HG03064 (cell line): ENCODE data around the gene NDUFA11.
"Not testable (repeated sequence)": the region's sequence is repeated elsewhere in the genome, so short reads cannot be mapped to it uniquely, and the experiment has no call there.

Source experiments
- ATAC-seq: cut with Tn5 transposase; IDR thresholded peaks from one replicate; pipeline ENCODE4 v1.9.1; 2021; ENCODE audit warnings: low read depth; ENCODE audit not compliant: unreplicated experiment

The NDUFA11 gene

GRCh38 chr19:5864725-5865486, 38.7 kb downstream of the NDUFA11 start:
- no peak for ATAC-seq

GRCh38 chr19:5864013-5864720, 39.4 kb downstream of the NDUFA11 start:
- ATAC-seq = no peak

GRCh38 chr19:5863030-5863665, 40.4 kb downstream of the NDUFA11 start:
- ATAC-seq = no peak

GRCh38 chr19:5857203-5858081, 46.1 kb downstream of the NDUFA11 start:
- ATAC-seq = no peak

- not testable (repeated sequence) for ATAC-seq
These were observed 48.4 kb downstream of the NDUFA11 start for GRCh38 chr19:5855151-5855550.

GRCh38 chr19:5854121-5854520, 49.5 kb downstream of the NDUFA11 start:
- not testable (repeated sequence) for ATAC-seq

GRCh38 chr19:5851302-5851701, 52.3 kb downstream of the NDUFA11 start, which contains the start of gene FUT3:
Gene FUT3 (minus strand): TSS chr19:5851449.
- ATAC-seq = no peak

GRCh38 chr19:5850743-5851293, 52.8 kb downstream of the NDUFA11 start:
- no peak for ATAC-seq

- no peak for ATAC-seq
These were observed 53.4 kb downstream of the NDUFA11 start for GRCh38 chr19:5850189-5850588.

- not testable (repeated sequence) for ATAC-seq
These were observed 55.0 kb downstream of the NDUFA11 start for GRCh38 chr19:5848621-5849020.

GRCh38 chr19:5847846-5848245, 55.7 kb downstream of the NDUFA11 start:
- not testable (repeated sequence) for ATAC-seq
